ENCODE data around the gene BFSP1. TPM values are rescaled to one million over a fixed set of nuclear protein-coding genes. Genes with fewer than 3 reads are reported as not detected.

The BFSP1 gene
- total and polyA plus RNA-seq, 2 of the 8 experiments (the other 6 are each of a cell fraction or from before 2014, with no cell fraction given): 1.5 to 2.5 TPM

GRCh38 chr20:17573463-17573862, 42.3 kb upstream of the BFSP1 start (continued):
- TF ChIP-seq SAP30 (IDR thresholded peaks at IDR 0.05; ENCODE audit: insufficient read depth, insufficient replicate concordance, low read length): no peak
- TF ChIP-seq E2F6 (IDR thresholded peaks at IDR 0.05): no peak
- TF ChIP-seq BCL11A (IDR thresholded peaks at IDR 0.05; ENCODE audit: low read depth in 2 of 2, low read length in 2 of 2): no peak
